ELF-1 (cell line): ENCODE data around the gene RASA2.
"Not testable (repeated sequence)": the region's sequence is repeated elsewhere in the genome, so short reads cannot be mapped to it uniquely, and the experiment has no call there.

ENCODE experiments used
- DNase-seq: peaks from one replicate; pipeline ENCODE4 v3.0.0-alpha.2; 2016; ENCODE audit warnings: low read depth, low spot score

Gene RASA2

GRCh38 chr3:141493184-141493583 is 6.4 kb downstream of the RASA2 start:
- DNase-seq, result no peak

GRCh38 chr3:141497589-141497988 is 10.8 kb downstream of the RASA2 start:
- not testable (repeated sequence) for DNase-seq

GRCh38 chr3:141498598-141499223 is 11.9 kb downstream of the RASA2 start:
- DNase-seq, result no peak

- DNase-seq, result no peak
Observed at GRCh38 chr3:141499284-141499683, 12.5 kb downstream of the RASA2 start.

GRCh38 chr3:141499965-141500364 is 13.1 kb downstream of the RASA2 start:
- no peak for DNase-seq

- DNase-seq, result no peak
Observed at GRCh38 chr3:141500397-141500796, 13.6 kb downstream of the RASA2 start.

- no peak for DNase-seq
Observed at GRCh38 chr3:141505166-141505565, 18.3 kb downstream of the RASA2 start.

- no peak for DNase-seq
Observed at GRCh38 chr3:141506071-141506470, 19.2 kb downstream of the RASA2 start.

- DNase-seq, result no peak
Observed at GRCh38 chr3:141507392-141508066, 20.7 kb downstream of the RASA2 start.

- DNase-seq, result no peak
Observed at GRCh38 chr3:141508067-141508436, 21.2 kb downstream of the RASA2 start.

GRCh38 chr3:141511361-141511760 is 24.5 kb downstream of the RASA2 start:
- no peak for DNase-seq

GRCh38 chr3:141514382-141514781 is 27.6 kb downstream of the RASA2 start:
- DNase-seq, result no peak

GRCh38 chr3:141519587-141519986 is 32.8 kb downstream of the RASA2 start:
- no peak for DNase-seq

GRCh38 chr3:141521781-141522180 is 35.0 kb downstream of the RASA2 start:
- DNase-seq, result no peak

- no peak for DNase-seq
Observed at GRCh38 chr3:141523615-141524375, 37.0 kb downstream of the RASA2 start.

GRCh38 chr3:141524988-141525387 is 38.2 kb downstream of the RASA2 start:
- DNase-seq, result no peak

- DNase-seq, result no peak
Observed at GRCh38 chr3:141525814-141526213, 39.0 kb downstream of the RASA2 start.

- no peak for DNase-seq
Observed at GRCh38 chr3:141526709-141527108, 39.9 kb downstream of the RASA2 start.

- no peak for DNase-seq
Observed at GRCh38 chr3:141528800-141529199, 42.0 kb downstream of the RASA2 start.

- no peak for DNase-seq
Observed at GRCh38 chr3:141529256-141529655, 42.4 kb downstream of the RASA2 start.

- no peak for DNase-seq
Observed at GRCh38 chr3:141529717-141530414, 43.0 kb downstream of the RASA2 start.

GRCh38 chr3:141530415-141530768 is 43.6 kb downstream of the RASA2 start:
- no peak for DNase-seq
